ENCODE measurements around the gene HOXA2.

The HOXA2 gene

DNA sequence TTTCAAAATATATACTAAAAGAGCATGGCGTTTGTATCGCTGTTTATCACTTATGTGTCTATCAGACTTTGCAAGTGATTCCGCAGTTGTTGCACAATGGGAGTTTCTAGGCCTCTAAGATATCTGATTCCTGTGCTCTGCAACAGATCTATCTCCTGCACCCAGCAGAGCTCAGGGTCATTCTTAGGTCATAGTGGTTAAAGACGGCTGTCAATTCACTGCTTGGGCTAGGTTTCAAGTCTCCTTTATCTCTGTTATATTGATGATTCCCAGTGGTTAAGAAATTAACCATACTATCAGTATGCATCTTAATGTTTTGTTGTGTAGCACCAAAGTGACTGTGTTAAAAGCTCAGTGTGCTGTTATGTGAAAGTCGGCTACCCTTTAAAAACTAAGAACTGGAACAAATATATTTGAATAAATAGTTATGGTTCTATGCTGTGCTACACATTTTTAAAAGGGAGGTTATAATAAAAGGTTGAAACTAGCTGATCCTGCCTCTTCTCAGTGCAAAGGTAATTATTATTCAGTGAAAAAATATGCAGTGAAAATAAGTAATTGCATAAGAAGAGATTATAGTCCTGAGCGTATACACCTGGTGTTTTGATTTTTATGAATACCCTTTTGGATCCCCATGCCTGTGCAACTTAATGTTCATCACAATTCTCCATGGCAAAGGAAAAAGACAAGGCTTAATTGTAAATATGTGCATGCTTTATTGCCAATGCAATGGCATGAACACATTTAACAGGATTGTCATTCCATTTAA lies 30.7 kb downstream of the HOXA2 start:
- DNase-seq, result no peak

GRCh38 chr7:27068259-27068658 lies 34.2 kb downstream of the HOXA2 start:
- no peak for DNase-seq

- DNase-seq, result no peak
Observed at GRCh38 chr7:27066148-27066547, 36.3 kb downstream of the HOXA2 start.

DNA sequence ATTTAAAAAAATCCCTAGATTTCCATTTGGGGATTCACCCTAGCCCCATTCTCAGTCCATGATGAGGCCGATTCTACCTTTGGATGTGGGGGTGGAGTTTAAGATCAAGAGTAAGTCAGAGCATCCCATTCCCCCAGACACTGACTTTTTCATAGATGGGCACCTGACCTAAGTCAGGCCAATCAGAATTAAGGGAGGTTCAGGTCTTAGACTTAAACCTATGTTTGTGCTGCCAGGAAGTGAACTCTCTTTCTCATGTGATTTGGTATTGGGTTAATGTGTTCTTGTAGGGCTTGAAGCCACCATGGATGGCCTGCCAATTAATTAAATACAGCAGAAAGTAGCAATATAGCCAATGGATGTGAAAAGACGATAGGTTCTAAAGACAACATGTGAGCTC lies 36.8 kb downstream of the HOXA2 start:
- DNase-seq, result no peak

DNA sequence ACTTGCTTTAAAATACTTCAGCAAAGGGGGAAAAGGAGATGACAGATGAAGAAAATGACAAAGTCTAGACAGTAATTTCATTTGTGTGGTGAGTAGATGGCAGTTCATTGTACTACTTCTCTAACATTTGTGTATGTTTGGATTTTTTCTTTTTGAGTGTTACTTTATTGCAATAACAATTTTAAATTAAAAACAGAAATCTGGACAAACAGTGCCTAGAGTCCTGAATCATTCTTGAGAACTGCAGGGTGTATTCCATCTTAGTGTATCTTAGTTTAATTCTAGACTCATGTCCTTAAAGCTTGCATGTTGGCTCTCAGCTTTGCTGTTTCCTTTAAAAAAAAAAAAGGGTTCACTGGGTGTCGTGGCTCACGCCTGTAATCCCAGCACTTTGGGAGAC lies 37.8 kb downstream of the HOXA2 start:
- no peak for DNase-seq

DNA sequence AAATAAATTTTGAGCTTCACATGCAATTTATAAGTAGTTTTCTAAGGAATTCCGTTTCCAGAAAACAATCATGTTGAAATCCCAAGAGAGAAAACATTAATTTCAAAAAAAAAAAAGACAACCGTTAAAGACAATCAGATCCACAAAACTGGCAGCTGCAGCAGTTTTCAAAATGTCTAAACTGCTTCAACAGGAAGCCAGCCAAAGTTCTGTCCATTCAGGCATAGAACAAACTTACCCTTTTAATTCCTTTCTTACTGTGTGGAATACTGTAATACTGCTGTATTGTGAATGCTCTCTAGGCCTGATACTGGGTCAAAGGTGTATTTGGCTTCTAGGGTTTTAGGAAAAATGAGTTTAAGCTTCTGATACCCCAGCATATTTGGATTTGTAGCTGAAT lies 38.3 kb downstream of the HOXA2 start:
- peak; percentile 40 for DNase-seq

GRCh38 chr7:27062946-27063345 lies 39.5 kb downstream of the HOXA2 start:
- DNase-seq, result no peak

GRCh38 chr7:27053153-27053552 lies 49.3 kb downstream of the HOXA2 start:
- DNase-seq, result no peak

GRCh38 chr7:27051451-27051850 lies 51.0 kb downstream of the HOXA2 start:
- DNase-seq, result no peak
